Measurements from ENCODE around the gene ASCC1.
"Not testable (repeated sequence)": the region's sequence is repeated elsewhere in the genome, so short reads cannot be mapped to it uniquely, and the experiment has no call there.

The ASCC1 gene

DNA sequence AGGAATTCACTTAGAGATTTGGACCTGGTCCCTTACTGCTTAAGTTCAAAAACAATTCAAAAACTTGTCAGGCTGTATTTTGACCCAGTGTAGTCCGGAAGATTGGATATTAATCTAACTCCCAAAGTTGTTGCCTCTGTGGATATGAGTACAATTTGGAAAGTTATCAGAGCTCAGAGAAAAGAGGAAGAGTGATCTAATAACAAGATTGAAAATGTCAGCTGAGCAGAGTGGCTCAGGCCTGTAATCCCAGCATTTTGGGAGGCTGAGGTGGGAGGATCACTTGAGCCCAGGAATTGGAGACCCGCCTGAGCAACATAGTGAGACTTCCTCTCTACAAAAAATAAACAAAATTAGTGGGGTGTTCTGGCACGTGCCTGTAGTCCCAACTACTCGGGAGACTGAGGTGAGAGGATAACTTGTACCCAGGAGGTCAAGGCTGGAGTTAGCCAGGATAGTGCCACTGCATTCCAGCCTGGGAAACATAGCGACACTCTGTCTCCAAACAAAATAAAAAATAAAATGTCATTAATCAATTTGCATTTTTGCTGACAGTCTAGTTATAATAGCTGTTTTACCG lies 3.2 kb upstream of the ASCC1 start:
- no peak overlapping the region for H3K4me2 ChIP-seq (ENCODE audit: insufficient read depth, low read length)
- peaks cover 37% of the 10 kb centered on the region for H3K36me3 ChIP-seq (ENCODE audit: insufficient read depth, low read length)
- ATAC-seq (ENCODE audit: insufficient read depth, low read depth) = no peak
- H3K4me1 ChIP-seq (ENCODE audit: insufficient read depth, low read length) = peaks cover 38% of the 10 kb centered on the region
- no peaks in the 10 kb centered on the region for H3K9me3 ChIP-seq (ENCODE audit: insufficient read depth, low read length, severe bottlenecking)
- DNase-seq = no peak
- peaks cover 85% of the 10 kb centered on the region for H3K79me2 ChIP-seq (ENCODE audit: insufficient read depth, low read length)
- TF ChIP-seq EZH2 (IDR thresholded peaks at IDR 0.05; ENCODE audit: borderline replicate concordance, low read depth, low read length, severe bottlenecking) = no peak
- TF ChIP-seq, protein P1, sequence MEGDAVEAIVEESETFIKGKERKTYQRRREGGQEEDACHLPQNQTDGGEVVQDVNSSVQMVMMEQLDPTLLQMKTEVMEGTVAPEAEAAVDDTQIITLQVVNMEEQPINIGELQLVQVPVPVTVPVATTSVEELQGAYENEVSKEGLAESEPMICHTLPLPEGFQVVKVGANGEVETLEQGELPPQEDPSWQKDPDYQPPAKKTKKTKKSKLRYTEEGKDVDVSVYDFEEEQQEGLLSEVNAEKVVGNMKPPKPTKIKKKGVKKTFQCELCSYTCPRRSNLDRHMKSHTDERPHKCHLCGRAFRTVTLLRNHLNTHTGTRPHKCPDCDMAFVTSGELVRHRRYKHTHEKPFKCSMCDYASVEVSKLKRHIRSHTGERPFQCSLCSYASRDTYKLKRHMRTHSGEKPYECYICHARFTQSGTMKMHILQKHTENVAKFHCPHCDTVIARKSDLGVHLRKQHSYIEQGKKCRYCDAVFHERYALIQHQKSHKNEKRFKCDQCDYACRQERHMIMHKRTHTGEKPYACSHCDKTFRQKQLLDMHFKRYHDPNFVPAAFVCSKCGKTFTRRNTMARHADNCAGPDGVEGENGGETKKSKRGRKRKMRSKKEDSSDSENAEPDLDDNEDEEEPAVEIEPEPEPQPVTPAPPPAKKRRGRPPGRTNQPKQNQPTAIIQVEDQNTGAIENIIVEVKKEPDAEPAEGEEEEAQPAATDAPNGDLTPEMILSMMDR (IDR thresholded peaks at IDR 0.05; ENCODE audit: borderline replicate concordance, extremely low read depth, low read length, poor library complexity, severe bottlenecking) = no peak
- H4K20me1 ChIP-seq (ENCODE audit: insufficient read depth, low read length) = peaks cover 8% of the 10 kb centered on the region
- H3K4me3 ChIP-seq (ENCODE audit: low read depth in 1 of 2, low read length in 2 of 2) = no peak overlapping the region
- H2AFZ ChIP-seq (ENCODE audit: low read depth, low read length) = no peak overlapping the region
- H3K9ac ChIP-seq (ENCODE audit: low read depth, low read length) = no peak overlapping the region
- H3K27ac ChIP-seq (ENCODE audit: low read length) = no peak overlapping the region
- no peaks in the 10 kb centered on the region for H3K27me3 ChIP-seq (ENCODE audit: insufficient read depth, low read length, poor library complexity)

GRCh38 chr10:72218726-72219125 lies 2.6 kb upstream of the ASCC1 start:
- TF ChIP-seq, protein P1 (IDR thresholded peaks at IDR 0.05; ENCODE audit: borderline replicate concordance, extremely low read depth, low read length, poor library complexity, severe bottlenecking) = no peak
- no peak for TF ChIP-seq EZH2 (IDR thresholded peaks at IDR 0.05; ENCODE audit: borderline replicate concordance, low read depth, low read length, severe bottlenecking)
- DNase-seq (no peak), ATAC-seq (ENCODE audit: insufficient read depth, low read depth) (no peak)
- H3K4me2 ChIP-seq (ENCODE audit: insufficient read depth, low read length) = no peak overlapping the region
- H4K20me1 ChIP-seq (ENCODE audit: insufficient read depth, low read length) = peaks cover 8% of the 10 kb centered on the region
- peak overlapping the region; percentile 7; the same call in 1 of the 2 replicates for H3K9ac ChIP-seq (ENCODE audit: low read depth, low read length)
- H3K79me2 ChIP-seq (ENCODE audit: insufficient read depth, low read length) = peaks cover 83% of the 10 kb centered on the region
- no peak overlapping the region for H2AFZ ChIP-seq (ENCODE audit: low read depth, low read length)
- no peaks in the 10 kb centered on the region for H3K27me3 ChIP-seq (ENCODE audit: insufficient read depth, low read length, poor library complexity)
- H3K4me1 ChIP-seq (ENCODE audit: insufficient read depth, low read length) = peaks cover 42% of the 10 kb centered on the region
- H3K27ac ChIP-seq (ENCODE audit: low read length) = peak overlapping the region; percentile 36
- no peak overlapping the region for H3K4me3 ChIP-seq (ENCODE audit: low read depth in 1 of 2, low read length in 2 of 2)
- no peaks in the 10 kb centered on the region for H3K9me3 ChIP-seq (ENCODE audit: insufficient read depth, low read length, severe bottlenecking)
- H3K36me3 ChIP-seq (ENCODE audit: insufficient read depth, low read length) = peaks cover 31% of the 10 kb centered on the region

GRCh38 chr10:72218325-72218724 lies 2.2 kb upstream of the ASCC1 start:
- Histone ChIP-seq H3K4me2 (ENCODE audit: insufficient read depth, low read length) (no peak overlapping the region), H3K27me3 (ENCODE audit: insufficient read depth, low read length, poor library complexity) (no peaks in the 10 kb centered on the region), H4K20me1 (ENCODE audit: insufficient read depth, low read length) (peaks cover 8% of the 10 kb centered on the region), H3K27ac (ENCODE audit: low read length) (peak overlapping the region; percentile 36), H3K4me1 (ENCODE audit: insufficient read depth, low read length) (peaks cover 46% of the 10 kb centered on the region), H3K4me3 (ENCODE audit: low read depth in 1 of 2, low read length in 2 of 2) (no peak overlapping the region), H3K9ac (ENCODE audit: low read depth, low read length) (peak overlapping the region; percentile 7; the same call in 1 of the 2 replicates), H3K36me3 (ENCODE audit: insufficient read depth, low read length) (peaks cover 27% of the 10 kb centered on the region), H3K79me2 (ENCODE audit: insufficient read depth, low read length) (peaks cover 82% of the 10 kb centered on the region), H3K9me3 (ENCODE audit: insufficient read depth, low read length, severe bottlenecking) (no peaks in the 10 kb centered on the region), H2AFZ (ENCODE audit: low read depth, low read length) (no peak overlapping the region)
- ATAC-seq (ENCODE audit: insufficient read depth, low read depth) (no peak), DNase-seq (no peak)
- TF ChIP-seq, protein P1 (IDR thresholded peaks at IDR 0.05; ENCODE audit: borderline replicate concordance, extremely low read depth, low read length, poor library complexity, severe bottlenecking) = no peak
- no peak for TF ChIP-seq EZH2 (IDR thresholded peaks at IDR 0.05; ENCODE audit: borderline replicate concordance, low read depth, low read length, severe bottlenecking)

- ATAC-seq (ENCODE audit: insufficient read depth, low read depth); H4K20me1 ChIP-seq (ENCODE audit: insufficient read depth, low read length); H3K9ac ChIP-seq (ENCODE audit: low read depth, low read length); DNase-seq; H3K4me3 ChIP-seq (ENCODE audit: low read depth in 1 of 2, low read length in 2 of 2); H3K27ac ChIP-seq (ENCODE audit: low read length); H3K27me3 ChIP-seq (ENCODE audit: insufficient read depth, low read length, poor library complexity); H2AFZ ChIP-seq (ENCODE audit: low read depth, low read length); H3K9me3 ChIP-seq (ENCODE audit: insufficient read depth, low read length, severe bottlenecking); H3K4me2 ChIP-seq (ENCODE audit: insufficient read depth, low read length): not testable (repeated sequence)
- Histone ChIP-seq H3K4me1 (ENCODE audit: insufficient read depth, low read length) (peaks cover 49% of the 10 kb centered on the region), H3K79me2 (ENCODE audit: insufficient read depth, low read length) (peaks cover 40% of the 10 kb centered on the region), H3K36me3 (ENCODE audit: insufficient read depth, low read length) (peaks cover 39% of the 10 kb centered on the region)
Observed at GRCh38 chr10:72211832-72212231, 4.2 kb downstream of the ASCC1 start.

GRCh38 chr10:72211381-72211780 lies 4.7 kb downstream of the ASCC1 start:
- Histone ChIP-seq H3K79me2 (ENCODE audit: insufficient read depth, low read length) (peaks cover 35% of the 10 kb centered on the region), H3K36me3 (ENCODE audit: insufficient read depth, low read length) (peaks cover 42% of the 10 kb centered on the region), H3K4me1 (ENCODE audit: insufficient read depth, low read length) (peaks cover 45% of the 10 kb centered on the region)
- DNase-seq; H3K9me3 ChIP-seq (ENCODE audit: insufficient read depth, low read length, severe bottlenecking); ATAC-seq (ENCODE audit: insufficient read depth, low read depth); H3K27ac ChIP-seq (ENCODE audit: low read length); H2AFZ ChIP-seq (ENCODE audit: low read depth, low read length); H3K9ac ChIP-seq (ENCODE audit: low read depth, low read length); H4K20me1 ChIP-seq (ENCODE audit: insufficient read depth, low read length); H3K4me3 ChIP-seq (ENCODE audit: low read depth in 1 of 2, low read length in 2 of 2); H3K27me3 ChIP-seq (ENCODE audit: insufficient read depth, low read length, poor library complexity); H3K4me2 ChIP-seq (ENCODE audit: insufficient read depth, low read length): not testable (repeated sequence)

DNA sequence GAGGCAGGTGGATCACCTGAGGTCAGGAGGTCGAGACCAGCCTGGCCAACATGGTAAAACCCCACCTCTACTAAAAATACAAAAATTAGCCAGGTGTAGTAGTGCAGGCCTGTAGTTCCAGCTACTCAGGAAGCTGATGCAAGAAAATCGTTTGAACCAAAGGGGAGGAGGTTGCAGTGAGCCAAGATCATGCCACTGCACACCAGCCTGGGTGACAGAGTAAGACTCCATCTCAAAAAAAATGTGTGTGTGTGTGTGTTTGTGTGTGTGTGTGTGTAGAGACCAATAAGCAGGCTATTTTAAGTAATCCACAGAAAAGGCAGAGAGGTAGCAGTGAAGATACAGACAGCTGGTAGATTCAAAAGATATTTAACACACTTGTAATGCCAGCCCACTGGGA lies 7.5 kb downstream of the ASCC1 start:
- Histone ChIP-seq H3K36me3 (ENCODE audit: insufficient read depth, low read length) (peaks cover 50% of the 10 kb centered on the region), H3K27ac (ENCODE audit: low read length) (peak overlapping the region; percentile 68; the same call in 1 of the 2 replicates), H3K9ac (ENCODE audit: low read depth, low read length) (peak overlapping the region; percentile 27; the same call in 1 of the 2 replicates), H3K79me2 (ENCODE audit: insufficient read depth, low read length) (peaks cover 11% of the 10 kb centered on the region), H3K4me1 (ENCODE audit: insufficient read depth, low read length) (peaks cover 29% of the 10 kb centered on the region)
- ATAC-seq (ENCODE audit: insufficient read depth, low read depth) (peak; percentile 93), DNase-seq (peak; percentile 74)
- not testable (repeated sequence) for H3K4me3 ChIP-seq (ENCODE audit: low read depth in 1 of 2, low read length in 2 of 2); H4K20me1 ChIP-seq (ENCODE audit: insufficient read depth, low read length); H2AFZ ChIP-seq (ENCODE audit: low read depth, low read length); H3K9me3 ChIP-seq (ENCODE audit: insufficient read depth, low read length, severe bottlenecking); H3K4me2 ChIP-seq (ENCODE audit: insufficient read depth, low read length); H3K27me3 ChIP-seq (ENCODE audit: insufficient read depth, low read length, poor library complexity)

Data from DND-41 (cell line).